CD4-positive, alpha-beta T cell treated with Interleukin-21 for 1 hour (primary cell): ENCODE data around the gene GPR12.
"Not testable (repeated sequence)": the region's sequence is repeated elsewhere in the genome, so short reads cannot be mapped to it uniquely, and the experiment has no call there.

Source experiments
- DNase-seq: peaks from one replicate; pipeline ENCODE4 v3.0.0-alpha.2; 2020

GPR12 gene

DNA sequence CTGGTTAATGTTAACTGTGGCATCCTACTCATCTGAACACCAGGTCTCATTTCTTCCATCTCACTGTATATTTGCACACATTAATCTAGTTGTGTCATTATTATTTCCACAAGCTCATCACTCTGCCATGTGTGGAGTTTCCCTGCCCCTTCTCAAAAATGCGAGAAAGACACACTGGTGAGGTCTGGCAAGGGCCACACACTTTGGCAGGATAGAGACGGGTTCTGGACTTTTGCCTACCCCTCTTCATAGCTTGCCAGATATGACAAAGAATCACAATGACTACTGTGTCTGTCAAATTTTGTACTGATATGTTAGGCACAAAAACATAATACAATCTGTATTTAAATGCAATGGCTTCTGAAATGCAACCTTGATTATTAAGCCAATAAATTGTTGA, 12.9 kb downstream of the GPR12 start:
- no peak for DNase-seq

DNA sequence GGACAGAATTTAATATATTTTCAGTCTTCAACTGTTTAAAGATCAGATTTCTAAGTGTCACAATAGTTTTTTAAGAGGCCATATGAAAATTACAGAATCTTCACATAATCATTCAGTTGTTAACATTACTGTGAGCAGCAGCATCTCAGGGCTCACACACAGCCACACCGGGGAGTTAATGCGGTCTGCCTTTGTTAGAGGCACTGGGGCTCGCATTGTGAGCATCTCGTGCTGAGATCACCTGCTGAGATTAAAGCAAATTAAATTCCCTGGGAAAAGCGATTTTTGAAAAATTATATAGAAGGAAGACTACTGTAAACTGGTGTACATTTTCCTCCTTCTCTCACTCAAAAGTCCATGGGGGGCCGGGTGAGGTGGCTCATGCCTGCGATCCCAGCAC, 16.6 kb downstream of the GPR12 start:
- DNase-seq: no peak

DNA sequence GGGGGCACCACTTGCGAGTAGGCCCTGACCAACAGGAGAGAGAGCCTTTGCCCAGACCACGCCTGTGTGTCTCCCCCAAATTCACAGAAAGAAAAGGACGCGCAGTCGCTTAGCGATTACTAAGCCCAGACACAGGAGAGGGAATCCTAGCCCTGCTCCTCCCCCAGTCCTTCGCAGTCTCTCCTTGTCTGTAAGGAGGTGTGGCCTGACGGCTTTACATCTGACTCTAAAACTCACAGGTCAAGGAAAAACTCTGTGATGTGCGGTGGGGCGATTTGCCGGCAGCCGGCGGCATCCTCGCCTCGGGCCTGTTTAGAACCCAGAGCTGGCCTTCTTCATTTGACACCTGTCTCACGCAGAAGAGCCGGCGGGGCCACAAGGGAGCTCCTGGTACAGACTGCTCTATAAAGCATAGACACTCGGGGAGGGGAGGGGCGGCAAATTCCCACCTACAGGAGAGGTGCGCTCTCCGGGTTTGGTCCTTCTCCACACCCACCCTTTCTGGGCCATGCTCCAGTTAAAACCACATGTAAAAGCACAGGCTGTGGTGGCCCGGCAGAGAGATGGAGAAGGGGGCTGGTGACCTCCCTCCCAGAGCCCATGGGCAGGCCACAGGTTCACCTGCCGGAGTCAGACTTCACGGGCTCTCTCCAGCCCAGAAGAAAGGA, 17.8 kb downstream of the GPR12 start:
- no peak for DNase-seq

- no peak for DNase-seq
Measured at GRCh38 chr13:26735677-26736076, 24.9 kb downstream of the GPR12 start.

DNA sequence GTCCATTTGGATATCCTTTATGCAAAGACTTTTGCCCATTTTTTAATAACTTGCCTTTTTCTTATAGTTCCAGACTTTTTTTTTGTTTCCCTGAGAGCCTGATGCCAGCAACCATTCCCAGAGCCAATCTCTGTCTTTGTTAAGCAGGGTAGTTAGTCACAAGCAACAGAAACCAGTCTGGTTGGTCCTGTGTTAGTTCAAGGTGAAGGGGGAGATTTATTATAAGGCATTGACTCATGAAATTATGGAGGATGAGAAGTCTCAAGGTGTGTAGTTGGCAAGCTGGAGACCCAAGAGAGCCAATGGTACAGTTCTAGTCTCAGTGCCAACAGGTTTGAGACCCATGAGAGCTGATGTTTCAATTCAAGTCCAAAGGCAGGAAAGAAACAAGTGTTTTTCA, 33.0 kb downstream of the GPR12 start:
- DNase-seq: no peak

GRCh38 chr13:26727122-26727521, 33.5 kb downstream of the GPR12 start:
- DNase-seq: no peak

DNA sequence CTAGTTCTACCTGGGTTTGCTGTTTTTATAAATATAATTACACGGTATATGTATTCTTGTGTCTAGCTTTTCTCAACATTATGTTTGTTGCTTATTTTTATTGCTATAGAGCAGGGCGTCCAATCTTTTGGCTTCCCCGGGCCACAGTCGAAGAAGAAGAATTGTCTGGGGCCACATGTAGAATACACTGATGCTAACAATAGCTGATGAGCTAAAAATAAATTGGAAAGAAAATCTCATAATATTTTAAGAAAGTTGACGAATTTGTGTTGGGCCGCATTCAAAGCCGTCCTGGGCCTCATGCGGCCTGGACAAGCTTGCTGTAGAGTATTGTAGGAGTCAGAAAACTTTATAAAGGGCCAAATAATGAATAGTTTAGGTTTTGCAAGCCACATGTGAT, 33.9 kb downstream of the GPR12 start:
- DNase-seq: no peak

- DNase-seq: not testable (repeated sequence)
Measured at GRCh38 chr13:26723620-26724019, 37.0 kb downstream of the GPR12 start.

DNA sequence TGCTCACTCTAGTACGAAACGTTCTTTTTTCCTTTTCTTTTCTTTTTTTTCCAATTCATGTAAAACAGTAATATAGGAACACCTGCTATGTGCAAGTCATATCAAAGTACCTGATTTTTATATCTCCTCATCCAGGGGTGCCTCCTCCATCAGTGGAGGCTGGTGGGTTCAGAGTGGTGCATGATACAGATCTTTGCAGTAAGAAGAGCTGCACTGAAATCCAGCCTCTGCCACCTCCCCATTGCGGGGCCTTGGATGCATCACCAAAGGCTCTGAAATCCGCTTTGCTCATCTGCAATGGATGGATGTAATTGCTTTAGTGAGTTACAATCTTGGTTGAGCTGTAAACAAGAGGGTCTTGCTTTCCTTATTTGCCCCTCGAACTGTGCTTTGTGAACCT, 38.3 kb downstream of the GPR12 start:
- no peak for DNase-seq

DNA sequence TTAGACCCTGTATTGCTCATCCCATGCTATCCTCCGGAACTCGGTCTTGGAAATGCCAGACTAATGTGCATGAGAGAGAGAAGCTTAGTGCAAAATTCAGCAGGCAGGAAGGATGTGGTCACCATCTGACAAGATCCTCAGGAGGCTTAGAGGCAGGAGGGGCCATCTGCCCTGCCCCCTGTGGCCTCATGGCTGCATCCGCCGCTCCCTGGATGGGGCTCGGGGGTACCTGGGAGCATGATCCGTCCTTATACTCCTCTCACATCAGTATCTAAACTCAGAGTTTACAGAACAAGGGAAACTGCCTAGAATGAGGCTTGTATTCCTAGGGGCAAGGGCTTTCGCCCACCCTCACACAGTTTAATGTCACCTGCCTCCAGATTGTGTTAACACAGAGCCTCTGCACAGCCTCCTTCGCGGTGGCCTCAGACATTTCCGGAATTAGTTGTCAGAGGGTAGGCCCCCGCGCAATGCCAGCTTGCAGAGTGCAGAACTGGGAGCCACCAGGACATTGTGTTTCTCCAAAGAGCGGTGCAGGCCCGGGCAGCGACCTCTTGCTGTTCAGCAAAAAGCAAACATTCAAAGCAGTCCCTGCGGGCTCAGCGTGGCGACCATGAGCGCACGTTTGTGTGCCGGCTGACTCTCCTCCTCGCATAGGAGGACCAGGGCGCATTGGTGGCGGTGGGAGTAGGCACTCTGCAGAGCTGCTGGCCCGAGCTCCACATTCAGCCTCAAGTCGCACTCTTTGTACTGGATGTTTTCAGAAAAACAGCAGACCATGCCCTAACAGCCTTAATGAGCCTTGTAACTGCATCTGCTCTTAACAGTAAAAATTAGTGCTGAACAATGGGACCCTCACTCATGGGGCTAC, 39.1 kb downstream of the GPR12 start:
- peak; percentile 49 for DNase-seq

GRCh38 chr13:26719356-26719945, 41.1 kb downstream of the GPR12 start:
- DNase-seq: peak; percentile 13

DNA sequence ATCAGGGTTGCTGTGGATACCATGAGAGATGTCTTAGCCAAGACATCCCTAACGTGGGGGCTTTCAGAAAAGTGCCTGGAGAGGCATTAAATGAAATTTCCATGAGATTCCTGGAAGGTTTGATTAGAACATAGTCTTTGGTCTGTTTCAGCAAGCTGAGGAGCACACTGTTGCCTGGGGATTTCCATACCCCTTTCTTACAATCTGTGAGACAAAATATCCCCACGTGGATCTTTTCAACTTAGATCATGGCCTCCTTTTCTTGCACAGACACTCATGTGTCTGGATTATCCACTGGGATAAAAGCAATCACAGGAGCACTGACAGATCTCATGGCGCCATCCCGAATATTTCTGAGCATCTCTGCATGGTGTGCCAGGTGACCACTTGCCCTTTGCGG, 41.7 kb downstream of the GPR12 start:
- no peak for DNase-seq

GRCh38 chr13:26718146-26718545, 42.4 kb downstream of the GPR12 start:
- DNase-seq: no peak

GRCh38 chr13:26716984-26717383, 43.6 kb downstream of the GPR12 start:
- no peak for DNase-seq

- DNase-seq: no peak
Measured at GRCh38 chr13:26713341-26713740, 47.2 kb downstream of the GPR12 start.

DNA sequence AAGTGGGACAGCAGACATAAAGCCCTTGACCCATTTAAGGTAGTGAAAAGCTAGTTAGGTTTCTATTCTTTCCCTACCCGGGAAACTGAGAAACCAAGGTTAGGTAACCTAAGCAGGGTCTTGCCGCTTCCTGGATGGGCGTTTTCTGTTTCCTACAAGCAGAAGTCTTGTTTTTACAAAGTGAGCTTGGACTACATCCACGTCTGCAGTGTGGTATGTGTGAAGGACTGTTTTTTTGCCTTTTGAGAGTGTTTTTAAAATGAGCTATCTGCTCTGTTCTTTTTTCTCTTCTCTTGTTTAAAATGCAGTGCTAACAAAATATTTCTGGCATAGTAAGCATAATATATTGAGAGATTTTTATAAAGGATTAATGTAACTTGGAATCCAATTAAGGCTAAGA, 49.4 kb downstream of the GPR12 start:
- DNase-seq: no peak

DNA sequence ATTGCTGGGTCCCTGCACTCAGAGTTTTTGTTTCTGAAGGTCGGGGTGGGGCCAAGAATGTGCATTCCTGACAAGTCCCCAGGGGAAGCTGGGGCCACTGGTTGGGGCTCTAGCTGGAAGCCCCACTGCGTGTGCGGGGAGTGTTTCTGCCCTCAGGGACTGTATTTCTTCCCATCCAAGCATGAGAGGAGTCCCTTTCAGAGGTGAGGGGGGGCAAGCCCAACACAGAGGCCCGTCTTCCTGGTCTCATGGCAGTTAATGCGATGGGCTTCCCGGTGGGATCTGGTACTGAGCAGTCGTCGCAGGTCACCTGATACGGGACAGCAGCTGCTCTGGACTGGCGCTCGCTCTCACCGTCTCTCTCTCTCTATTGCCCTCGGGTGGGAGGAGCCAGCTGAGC, 50.4 kb downstream of the GPR12 start:
- no peak for DNase-seq

DNA sequence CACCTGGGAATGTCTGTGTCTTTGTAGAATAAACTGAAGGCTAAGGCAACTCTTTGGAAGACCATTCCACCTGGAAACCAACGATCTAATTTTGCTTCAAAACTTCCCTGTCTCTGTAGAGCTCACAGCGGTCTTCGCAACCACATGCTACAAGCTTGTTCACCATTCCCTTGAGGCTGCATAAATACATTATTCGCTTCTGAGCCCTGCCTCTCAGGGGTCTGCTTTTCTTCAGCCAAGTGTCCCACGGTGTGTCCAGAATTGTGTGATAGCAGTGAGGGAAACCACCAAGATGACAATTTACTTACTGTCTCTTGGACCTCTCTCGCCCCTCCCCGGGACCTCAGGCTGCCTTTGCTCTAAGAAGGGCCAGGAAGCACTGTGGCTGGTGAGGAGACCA, 51.1 kb downstream of the GPR12 start:
- no peak for DNase-seq

GRCh38 chr13:26708007-26708297, 52.6 kb downstream of the GPR12 start:
- no peak for DNase-seq

DNA sequence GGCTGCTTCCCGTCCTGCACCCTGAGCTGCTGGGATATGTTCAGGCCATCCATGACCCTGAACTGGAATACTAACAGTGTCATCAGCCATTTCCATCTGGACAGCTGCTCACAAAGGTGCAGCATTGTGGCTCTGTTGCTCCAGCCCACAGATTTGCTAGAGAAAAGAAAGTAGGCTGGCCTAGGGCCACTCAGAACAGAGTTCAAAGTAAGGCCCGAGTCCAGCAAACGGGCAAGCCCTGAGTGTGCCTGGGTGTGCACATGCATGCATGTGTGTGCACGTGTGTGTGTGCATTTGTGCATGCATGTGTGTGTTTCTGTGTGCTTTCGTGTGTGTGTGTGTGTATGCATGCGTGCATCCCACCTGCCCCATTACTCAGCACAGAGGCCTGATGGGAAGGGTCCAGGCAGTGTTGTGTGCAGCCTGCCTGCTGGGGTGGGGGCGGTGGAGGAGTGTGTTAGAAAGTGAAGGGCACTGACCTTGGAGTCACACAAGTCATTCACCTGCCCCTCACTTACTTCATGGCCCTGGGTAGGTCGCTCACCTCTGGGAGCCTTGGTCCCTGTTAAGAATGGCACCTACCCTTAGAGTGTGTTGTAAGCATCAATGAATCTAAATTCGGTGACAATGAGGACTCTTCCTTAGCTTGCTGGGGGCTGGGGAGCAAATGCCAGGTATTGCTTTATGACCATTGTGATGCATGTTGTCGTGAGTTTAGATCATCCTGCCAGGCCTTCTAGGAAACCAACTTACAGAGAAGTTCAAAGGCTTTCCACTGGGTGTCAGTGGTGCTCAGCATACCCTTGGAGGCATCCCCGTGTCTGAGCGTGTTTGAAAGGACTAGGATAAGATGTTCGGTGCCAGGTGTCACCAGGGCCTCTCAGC, 53.2 kb downstream of the GPR12 start:
- peak; percentile 57 for DNase-seq

DNA sequence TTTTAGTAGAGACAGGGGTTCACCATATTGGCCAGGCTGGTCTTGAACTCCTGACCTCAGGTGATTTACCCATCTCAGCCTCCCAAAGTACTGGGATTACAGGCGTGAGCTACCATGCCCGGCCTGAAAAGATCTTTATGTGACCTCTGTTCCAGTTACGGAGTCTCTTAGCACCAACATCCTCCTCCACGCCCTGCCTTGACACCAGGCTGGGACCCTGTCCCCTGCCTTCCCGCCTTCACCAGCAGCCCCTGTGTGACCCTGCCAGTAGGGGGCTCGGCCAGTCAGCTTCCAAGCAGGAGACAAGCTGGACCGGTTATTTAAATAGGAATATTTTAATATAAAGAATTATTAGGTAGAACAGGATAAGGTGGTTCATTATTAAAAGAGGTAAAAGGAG, 54.2 kb downstream of the GPR12 start:
- no peak for DNase-seq

DNA sequence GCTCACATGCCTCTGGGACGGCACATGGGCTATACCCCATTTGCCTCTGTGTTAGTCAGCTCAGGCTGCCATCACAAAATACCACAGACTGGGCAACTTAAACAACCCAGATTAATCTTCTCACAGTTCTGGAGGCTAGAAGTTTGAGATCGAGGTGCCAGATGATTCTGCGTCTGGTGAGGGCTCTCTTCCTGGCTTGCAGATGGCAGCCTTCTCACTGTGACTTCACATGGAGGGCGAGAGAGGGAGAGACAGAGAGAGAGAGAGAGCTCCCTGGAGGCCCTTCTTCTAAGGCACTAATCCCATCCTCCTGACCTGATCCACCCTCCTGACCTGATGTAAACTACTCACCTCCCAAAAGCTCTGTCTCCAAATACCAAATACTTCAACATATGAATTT, 55.0 kb downstream of the GPR12 start:
- DNase-seq: no peak
